GM12878 (cell line): Measurements from ENCODE around the gene EBP. TPM values are rescaled to one million over a fixed set of nuclear protein-coding genes. Genes with fewer than 3 reads are reported as not detected.

Source experiments
- ATAC-seq: fragments of 200-7000 bp; cut with Tn5 transposase; 3 replicates; pipeline ENCODE4 v1.9.1; 2020; ENCODE audit warnings: mild to moderate bottlenecking, moderate library complexity
- BruUV-seq: library from RNA; stranded (reverse); fragments of 400-500 nt; replicated peaks from 2 replicates; lab custom pipeline; 2021; lab: Mats Ljungman, UMichigan
- CTCF ChIA-PET: fragments of 300-600 bp; sonication (Branson Sonifier 250); formaldehyde crosslinking; extraction: SDS; loops from one replicate; lab custom pipeline; 2021; ENCODE audit warnings: inconsistent platforms; lab: Yijun Ruan, JAX
- POLR2A ChIA-PET: fragments of 350-600 bp; formaldehyde crosslinking; extraction: SDS; loops from one replicate; lab custom pipeline; 2021; ENCODE audit warnings: inconsistent platforms; lab: Charles Lee
- RAD21 ChIA-PET: fragments of 300-600 bp; sonication (Branson Sonifier 250); formaldehyde crosslinking; loops from one replicate; lab custom pipeline; 2023; ENCODE audit warnings: antibody characterized with exemption; ENCODE audit not compliant: unreplicated experiment; lab: Charles Lee
- SMC1A ChIA-PET: fragments of 300-600 bp; sonication (Branson Sonifier 250); formaldehyde crosslinking; loops from one replicate; lab custom pipeline; 2023; ENCODE audit not compliant: unreplicated experiment, uncharacterized antibody; lab: Charles Lee
- DNase-seq: peaks from one replicate; pipeline ENCODE4 v3.0.0-alpha.2; 2011; ENCODE audit warnings: low read depth, low spot score
- FAIRE-seq: peaks from 3 replicates; lab custom pipeline; 2011; peaks lifted over from hg19 to GRCh38; lab: Jason Lieb, UNC
- H2AFZ ChIP-seq: 2 replicates; pipeline ENCODE4 v1.6.0; 2011; ENCODE audit warnings: low read depth, low read length, control low read depth; ENCODE audit not compliant: control insufficient read depth
- H3K27ac ChIP-seq: 2 replicates; pipeline ENCODE4 v1.5.1; 2011; ENCODE audit warnings: control low read depth; ENCODE audit not compliant: control insufficient read depth, insufficient read depth
- H3K27me3 ChIP-seq, 2 experiments: replicated peaks in 1 of 2; 2 replicates each; pipeline versions ENCODE4 v1.6.0 to v1.6.1; 2011; ENCODE audit warnings: low read length in 1 of 2; ENCODE audit not compliant: control insufficient read depth in 2 of 2, insufficient read depth in 2 of 2
- H3K36me3 ChIP-seq, 2 experiments: 2 replicates each; pipeline ENCODE4 v1.5.1; 2011; ENCODE audit warnings: low read length in 1 of 2; ENCODE audit not compliant: control insufficient read depth in 2 of 2, insufficient read depth in 2 of 2
- H3K4me1 ChIP-seq: 2 replicates; pipeline ENCODE4 v1.6.1; 2011; ENCODE audit warnings: mild to moderate bottlenecking, low read length, moderate library complexity, mixed read lengths; ENCODE audit not compliant: control insufficient read depth, insufficient read depth
- H3K4me2 ChIP-seq: 2 replicates; pipeline ENCODE4 v1.6.0; 2011; ENCODE audit warnings: control low read depth; ENCODE audit not compliant: control insufficient read depth, insufficient read depth
- H3K4me3 ChIP-seq: fragments of 200-600 bp; sonication (generic); 2 replicates; pipeline ENCODE4 v1.5.1; 2016
- H3K79me2 ChIP-seq: 2 replicates; pipeline ENCODE4 v1.6.0; 2011; ENCODE audit warnings: low read length; ENCODE audit not compliant: control insufficient read depth, insufficient read depth
- H3K9ac ChIP-seq: 2 replicates; pipeline ENCODE4 v1.8.0; 2011; ENCODE audit warnings: low read length, control low read depth, mixed read lengths; ENCODE audit not compliant: control insufficient read depth, insufficient read depth
- H3K9me3 ChIP-seq: replicated peaks from 3 replicates; pipeline ENCODE4 v1.5.1; 2011; ENCODE audit warnings: mild to moderate bottlenecking, low read length; ENCODE audit not compliant: control insufficient read depth, insufficient read depth
- H4K20me1 ChIP-seq: 2 replicates; pipeline ENCODE4 v1.6.0; 2011; ENCODE audit not compliant: control insufficient read depth, insufficient read depth
- BCL11A ChIP-seq: IDR thresholded peaks from 2 replicates; pipeline ENCODE4 v1.6.1; 2011; ENCODE audit warnings: low read depth, low read length
- BMI1 ChIP-seq: fragments of 450-650 bp; IDR thresholded peaks from 2 replicates; pipeline ENCODE4 v1.6.1; 2016; ENCODE audit warnings: mild to moderate bottlenecking, moderate library complexity, borderline replicate concordance
- CBFB ChIP-seq: IDR thresholded peaks from 2 replicates; pipeline ENCODE4 v1.6.1; 2016; ENCODE audit warnings: antibody characterized with exemption, low read depth
- GATAD2B ChIP-seq: fragments of 450-650 bp; conservative IDR thresholded peaks from 2 replicates; pipeline ENCODE4 v1.6.1; 2017; ENCODE audit warnings: low read depth, mild to moderate bottlenecking, moderate library complexity
- JUND ChIP-seq: IDR thresholded peaks from 2 replicates; pipeline ENCODE4 v1.6.1; 2012; ENCODE audit warnings: low read depth, mild to moderate bottlenecking, low read length, improper control_type of control experiment, moderate library complexity
- MEF2A ChIP-seq: IDR thresholded peaks from 2 replicates; pipeline ENCODE4 v1.6.1; 2011; ENCODE audit warnings: low read depth, mild to moderate bottlenecking, low read length, moderate library complexity; ENCODE audit not compliant: insufficient read depth
- POLR2A ChIP-seq: IDR thresholded peaks from 2 replicates; pipeline ENCODE4 v1.6.1; 2011; ENCODE audit warnings: low read depth, mild to moderate bottlenecking, low read length
- SMAD5 ChIP-seq: IDR thresholded peaks from 2 replicates; pipeline ENCODE4 v1.6.1; 2016; ENCODE audit warnings: antibody characterized with exemption, low read depth
- TCF12 ChIP-seq: IDR thresholded peaks from 2 replicates; pipeline ENCODE4 v1.6.1; 2011; ENCODE audit warnings: low read depth, mild to moderate bottlenecking, low read length
- ZNF622 ChIP-seq: fragments of 450-650 bp; IDR thresholded peaks from 2 replicates; pipeline ENCODE4 v1.6.1; 2017; ENCODE audit warnings: mild to moderate bottlenecking, inconsistent platforms
- WGBS: methylation state at CpG from one replicate; pipeline ENCODE4 v1.1.6; 2016; ENCODE audit warnings: low lambda C conversion rate; ENCODE audit not compliant: insufficient replicate concordance, insufficient coverage; ENCODE audit errors: missing lambda C conversion rate; 5-methylcytosine and 5-hydroxymethylcytosine counted together
- in situ Hi-C: fragments of 300-500 bp; cut with MboI; formaldehyde crosslinking; loops from 9 replicates; pipeline ENCODE4 v1.14.3; 2018; ENCODE audit warnings: mixed read lengths
- intact Hi-C: fragments of 100-400 bp; cut with micrococcal nuclease; formaldehyde crosslinking; loops from one replicate; pipeline ENCODE4 v1.14.2; 2022; ENCODE audit not compliant: unreplicated experiment
- polyA plus RNA-seq, 11 experiments: library from polyadenylated mRNA; depleted of rRNA in 4 of 11; unstranded in 6 of 11; stranded (reverse) in 5 of 11; fragments of >200 nt; fragmentation: Nextera tagmentation in 4 of 11; fragmentation: Illumina TruSeq in 1 of 11; extraction: Ambion mirVana in 4 of 11; extraction: Trizol in 1 of 11; gene quantifications; 1 replicate in 1 of 11; 2 replicates in 10 of 11; pipeline versions ENCODE4 v1.2.1 to v1.2.3, GENCODE V29; 2011 to 2016; ENCODE audit warnings: inconsistent platforms in 2 of 11, missing spikeins in 2 of 11, low read depth in 1 of 11
- total RNA-seq, 4 experiments: library from RNA; depleted of rRNA in 3 of 4; stranded (reverse); fragments of >200 nt in 3 of 4; fragmentation: Illumina TruSeq in 1 of 4; extraction: Trizol in 1 of 4; gene quantifications; 2 replicates each; pipeline versions ENCODE4 v1.2.1 to v1.2.3, GENCODE V29; 2013 to 2021
- TF ChIP-seq, protein P1 (sequence below): IDR thresholded peaks from 2 replicates; pipeline ENCODE4 v1.6.1; 2012; ENCODE audit warnings: low read depth, low read length, improper control_type of control experiment
- TF ChIP-seq, protein P2 (sequence below): fragments of 450-650 bp; IDR thresholded peaks from 2 replicates; pipeline ENCODE4 v1.6.1; 2017; ENCODE audit warnings: mild to moderate bottlenecking, low read depth, inconsistent platforms; ENCODE audit not compliant: poor library complexity, severe bottlenecking
- TF ChIP-seq, protein P3 (sequence below): IDR thresholded peaks from 2 replicates; pipeline ENCODE4 v1.6.1; 2012; ENCODE audit warnings: low read length, inconsistent platforms
- TF ChIP-seq, protein P4 (sequence below): fragments of 150-350 bp; IDR thresholded peaks from 2 replicates; pipeline ENCODE4 v1.6.1; 2014; ENCODE audit warnings: mild to moderate bottlenecking, low read depth, low read length
- TF ChIP-seq, protein P5 (sequence below): fragments of 450-650 bp; conservative IDR thresholded peaks from 2 replicates; pipeline ENCODE4 v1.6.1; 2017; ENCODE audit warnings: mild to moderate bottlenecking, moderate library complexity

Gene EBP
- total and polyA plus RNA-seq, 10 of the 15 experiments (the other 5 are each of a cell fraction or from before 2014, with no cell fraction given), result 125 to 628 (median 180) TPM

DNA sequence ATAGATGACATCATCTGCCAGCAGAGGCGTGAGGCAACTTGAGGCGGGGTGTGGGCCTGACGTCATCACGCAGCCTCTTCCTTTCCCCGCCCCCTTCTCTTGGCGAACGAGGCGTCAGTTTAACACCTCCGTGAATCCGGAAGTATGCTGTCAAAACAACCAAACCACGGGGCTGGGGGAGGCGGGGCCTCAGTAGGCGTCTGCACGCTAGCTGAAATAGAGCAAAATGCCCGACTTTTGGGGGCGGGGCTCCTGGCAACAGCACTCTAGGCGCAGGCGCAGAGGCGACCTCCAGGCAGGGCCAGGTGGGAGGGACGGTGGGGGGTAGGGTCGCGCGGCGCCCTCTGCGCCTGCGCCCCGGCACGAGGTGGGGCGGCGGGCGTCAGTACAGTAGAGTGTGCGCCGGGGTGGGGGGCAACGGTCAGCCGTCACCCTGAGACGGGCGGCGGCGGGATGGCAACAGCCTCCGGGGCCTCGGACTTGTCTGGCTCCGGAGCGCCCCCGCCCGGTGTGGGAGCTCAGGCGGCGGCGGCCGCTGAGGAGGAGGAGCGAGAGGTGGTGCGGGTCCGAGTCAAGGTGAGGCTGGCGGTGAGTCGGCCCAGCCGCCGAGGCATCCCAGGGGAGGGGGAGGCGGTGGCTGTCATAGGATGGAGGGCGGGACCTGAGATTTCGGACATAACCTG lies 17.9 kb downstream of the EBP start, which contains the start of gene TBC1D25:
TSS of gene TBC1D25 (plus strand) at position 370 of the 683 bp plus-strand sequence. CDS start at position 454, 84 bp downstream.
- peak within 1 kb of the TSS; percentile 73 for H3K4me3 ChIP-seq
- H3K36me3 ChIP-seq, result no peaks in the 10 kb centered on the region
- peak within 1 kb of the TSS; percentile 74 for H2AFZ ChIP-seq
- intact Hi-C loops, result loop anchor here (1.0 to 2.0 kb wide), 2 partner anchors 19 to 35 kb away; partner anchors contain the start of genes EBP and RBM3
- DNase-seq (peak; percentile 92), ATAC-seq (peak; percentile 83), FAIRE-seq (peak; percentile 85)
- ChIA-PET CTCF (interaction anchor here (0.6 to 3.0 kb wide), 11 partner anchors 11 to 109 kb away, joined by 3 to 14 read pairs (median 3); partner anchors contain the start of genes EBP and PORCN), POLR2A (interaction anchor here (0.6 to 2.6 kb wide), 15 partner anchors 8 to 455 kb away, joined by 3 to 15 read pairs (median 4); partner anchors contain the start of genes EBP, PORCN and RBM3), SMC1A (interaction anchor here (0.6 to 2.8 kb wide), 9 partner anchors 9 to 88 kb away, joined by 3 to 11 read pairs (median 3); partner anchors contain the start of gene EBP), RAD21 (interaction anchor here (0.7 to 1.8 kb wide), 10 partner anchors 11 to 580 kb away, joined by 3 to 9 read pairs (median 4); partner anchors contain the start of genes EBP and SUV39H1)
- peak within 1 kb of the TSS; percentile 88 for H3K4me2 ChIP-seq
- peaks cover 20% of the 10 kb centered on the region for H3K79me2 ChIP-seq
- H3K9me3 ChIP-seq, result no peaks in the 10 kb centered on the region; the same call in 2 of the 3 replicates
- no peaks in the 10 kb centered on the region for H3K27me3 ChIP-seq
- H3K9ac ChIP-seq, result peak within 1 kb of the TSS; percentile 58
- 33% methylated on average over 53 of the region's 59 CpGs for WGBS
- in situ Hi-C loops, result no loop called here
- H4K20me1 ChIP-seq, result no peaks in the 10 kb centered on the region
- H3K27ac ChIP-seq, result peak within 1 kb of the TSS; percentile 81
- no peaks in the 10 kb centered on the region for H3K4me1 ChIP-seq
- no TSS peak for BruUV-seq
- no peak for TF ChIP-seq BCL11A
- peak; percentile 78 for TF ChIP-seq POLR2A
- TF ChIP-seq JUND, result peak; percentile 60; the same call in 1 of the 2 replicates
- TF ChIP-seq BMI1, result no peak
- no peak for TF ChIP-seq ZNF622
- TF ChIP-seq MEF2A, result no peak
- no peak for TF ChIP-seq CBFB
- TF ChIP-seq, protein P1, sequence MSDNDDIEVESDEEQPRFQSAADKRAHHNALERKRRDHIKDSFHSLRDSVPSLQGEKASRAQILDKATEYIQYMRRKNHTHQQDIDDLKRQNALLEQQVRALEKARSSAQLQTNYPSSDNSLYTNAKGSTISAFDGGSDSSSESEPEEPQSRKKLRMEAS, result 0 out of 2 replicates have a peak, but pooled peaks have one; percentile 25
- TF ChIP-seq SMAD5, result no peak
- TF ChIP-seq, protein P2, sequence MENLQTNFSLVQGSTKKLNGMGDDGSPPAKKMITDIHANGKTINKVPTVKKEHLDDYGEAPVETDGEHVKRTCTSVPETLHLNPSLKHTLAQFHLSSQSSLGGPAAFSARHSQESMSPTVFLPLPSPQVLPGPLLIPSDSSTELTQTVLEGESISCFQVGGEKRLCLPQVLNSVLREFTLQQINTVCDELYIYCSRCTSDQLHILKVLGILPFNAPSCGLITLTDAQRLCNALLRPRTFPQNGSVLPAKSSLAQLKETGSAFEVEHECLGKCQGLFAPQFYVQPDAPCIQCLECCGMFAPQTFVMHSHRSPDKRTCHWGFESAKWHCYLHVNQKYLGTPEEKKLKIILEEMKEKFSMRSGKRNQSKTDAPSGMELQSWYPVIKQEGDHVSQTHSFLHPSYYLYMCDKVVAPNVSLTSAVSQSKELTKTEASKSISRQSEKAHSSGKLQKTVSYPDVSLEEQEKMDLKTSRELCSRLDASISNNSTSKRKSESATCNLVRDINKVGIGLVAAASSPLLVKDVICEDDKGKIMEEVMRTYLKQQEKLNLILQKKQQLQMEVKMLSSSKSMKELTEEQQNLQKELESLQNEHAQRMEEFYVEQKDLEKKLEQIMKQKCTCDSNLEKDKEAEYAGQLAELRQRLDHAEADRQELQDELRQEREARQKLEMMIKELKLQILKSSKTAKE, result peak; percentile 35
- TF ChIP-seq GATAD2B, result no peak
- TF ChIP-seq, protein P3, sequence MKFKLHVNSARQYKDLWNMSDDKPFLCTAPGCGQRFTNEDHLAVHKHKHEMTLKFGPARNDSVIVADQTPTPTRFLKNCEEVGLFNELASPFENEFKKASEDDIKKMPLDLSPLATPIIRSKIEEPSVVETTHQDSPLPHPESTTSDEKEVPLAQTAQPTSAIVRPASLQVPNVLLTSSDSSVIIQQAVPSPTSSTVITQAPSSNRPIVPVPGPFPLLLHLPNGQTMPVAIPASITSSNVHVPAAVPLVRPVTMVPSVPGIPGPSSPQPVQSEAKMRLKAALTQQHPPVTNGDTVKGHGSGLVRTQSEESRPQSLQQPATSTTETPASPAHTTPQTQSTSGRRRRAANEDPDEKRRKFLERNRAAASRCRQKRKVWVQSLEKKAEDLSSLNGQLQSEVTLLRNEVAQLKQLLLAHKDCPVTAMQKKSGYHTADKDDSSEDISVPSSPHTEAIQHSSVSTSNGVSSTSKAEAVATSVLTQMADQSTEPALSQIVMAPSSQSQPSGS, result peak; percentile 81; the same call in 1 of the 2 replicates
- TF ChIP-seq, protein P4, sequence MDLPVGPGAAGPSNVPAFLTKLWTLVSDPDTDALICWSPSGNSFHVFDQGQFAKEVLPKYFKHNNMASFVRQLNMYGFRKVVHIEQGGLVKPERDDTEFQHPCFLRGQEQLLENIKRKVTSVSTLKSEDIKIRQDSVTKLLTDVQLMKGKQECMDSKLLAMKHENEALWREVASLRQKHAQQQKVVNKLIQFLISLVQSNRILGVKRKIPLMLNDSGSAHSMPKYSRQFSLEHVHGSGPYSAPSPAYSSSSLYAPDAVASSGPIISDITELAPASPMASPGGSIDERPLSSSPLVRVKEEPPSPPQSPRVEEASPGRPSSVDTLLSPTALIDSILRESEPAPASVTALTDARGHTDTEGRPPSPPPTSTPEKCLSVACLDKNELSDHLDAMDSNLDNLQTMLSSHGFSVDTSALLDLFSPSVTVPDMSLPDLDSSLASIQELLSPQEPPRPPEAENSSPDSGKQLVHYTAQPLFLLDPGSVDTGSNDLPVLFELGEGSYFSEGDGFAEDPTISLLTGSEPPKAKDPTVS, result no peak
- TF ChIP-seq, protein P5, sequence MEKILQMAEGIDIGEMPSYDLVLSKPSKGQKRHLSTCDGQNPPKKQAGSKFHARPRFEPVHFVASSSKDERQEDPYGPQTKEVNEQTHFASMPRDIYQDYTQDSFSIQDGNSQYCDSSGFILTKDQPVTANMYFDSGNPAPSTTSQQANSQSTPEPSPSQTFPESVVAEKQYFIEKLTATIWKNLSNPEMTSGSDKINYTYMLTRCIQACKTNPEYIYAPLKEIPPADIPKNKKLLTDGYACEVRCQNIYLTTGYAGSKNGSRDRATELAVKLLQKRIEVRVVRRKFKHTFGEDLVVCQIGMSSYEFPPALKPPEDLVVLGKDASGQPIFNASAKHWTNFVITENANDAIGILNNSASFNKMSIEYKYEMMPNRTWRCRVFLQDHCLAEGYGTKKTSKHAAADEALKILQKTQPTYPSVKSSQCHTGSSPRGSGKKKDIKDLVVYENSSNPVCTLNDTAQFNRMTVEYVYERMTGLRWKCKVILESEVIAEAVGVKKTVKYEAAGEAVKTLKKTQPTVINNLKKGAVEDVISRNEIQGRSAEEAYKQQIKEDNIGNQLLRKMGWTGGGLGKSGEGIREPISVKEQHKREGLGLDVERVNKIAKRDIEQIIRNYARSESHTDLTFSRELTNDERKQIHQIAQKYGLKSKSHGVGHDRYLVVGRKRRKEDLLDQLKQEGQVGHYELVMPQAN, result 0 out of 2 replicates have a peak, but pooled peaks have one; percentile 26
- 0 out of 2 replicates have a peak, but pooled peaks have one; percentile 7 for TF ChIP-seq TCF12
